H7 (cell line): ENCODE data around the gene INF2. TPM values are rescaled to one million over a fixed set of nuclear protein-coding genes. Genes with fewer than 3 reads are reported as not detected.
"Not testable (repeated sequence)": the region's sequence is repeated elsewhere in the genome, so short reads cannot be mapped to it uniquely, and the experiment has no call there.

Experiments
- DNase-seq: peaks from one replicate; pipeline ENCODE4 v3.0.0; 2012
- H3K27me3 ChIP-seq: 2 replicates; pipeline ENCODE4 v1.6.0; 2011; ENCODE audit warnings: mild to moderate bottlenecking, low read length; ENCODE audit not compliant: control insufficient read depth, insufficient read depth
- H3K36me3 ChIP-seq: replicated peaks from 2 replicates; pipeline ENCODE4 v1.5.1; 2011; ENCODE audit warnings: low read length; ENCODE audit not compliant: control insufficient read depth, insufficient read depth
- H3K4me3 ChIP-seq: 2 replicates; pipeline ENCODE4 v1.5.1; 2011; ENCODE audit warnings: low read depth, mild to moderate bottlenecking, control low read depth, low read length, moderate library complexity; ENCODE audit not compliant: insufficient read depth
- total RNA-seq: library from RNA; depleted of rRNA; stranded (reverse); fragments of >200 nt; shearing (Covaris generic); gene quantifications from 2 replicates; pipeline ENCODE4 v1.2.3, GENCODE V29; 2014

The INF2 gene
- total RNA-seq, 1 experiment from 2014 or later, result 62.8 TPM

GRCh38 chr14:104741803-104742251 lies 52.4 kb downstream of the INF2 start:
- no peak overlapping the region for H3K4me3 ChIP-seq
- H3K36me3 ChIP-seq, result peaks cover 4% of the 10 kb centered on the region
- no peak for DNase-seq
- H3K27me3 ChIP-seq, result no peaks in the 10 kb centered on the region

GRCh38 chr14:104742586-104743455 lies 53.4 kb downstream of the INF2 start:
- H3K4me3 ChIP-seq, result no peak overlapping the region
- DNase-seq, result peak; percentile 52

GRCh38 chr14:104743461-104744380 lies 54.3 kb downstream of the INF2 start:
- Histone ChIP-seq H3K36me3 (peaks cover 4% of the 10 kb centered on the region), H3K27me3 (no peaks in the 10 kb centered on the region), H3K4me3 (no peak overlapping the region)
- no peak for DNase-seq

More at GRCh38 chr14:104742586-104743455, 53.4 kb downstream of the INF2 start:
- Histone ChIP-seq H3K27me3 (no peaks in the 10 kb centered on the region), H3K36me3 (peaks cover 4% of the 10 kb centered on the region)

GRCh38 chr14:104744484-104744883 lies 55.1 kb downstream of the INF2 start:
- H3K27me3 ChIP-seq, result no peaks in the 10 kb centered on the region
- peaks cover 4% of the 10 kb centered on the region for H3K36me3 ChIP-seq
- DNase-seq, result no peak

GRCh38 chr14:104745431-104745830 lies 56.0 kb downstream of the INF2 start:
- no peak for DNase-seq
- no peaks in the 10 kb centered on the region for H3K27me3 ChIP-seq
- no peak overlapping the region for H3K4me3 ChIP-seq
- no peaks in the 10 kb centered on the region; the same call in 1 of the 2 replicates for H3K36me3 ChIP-seq

More at GRCh38 chr14:104744484-104744883, 55.1 kb downstream of the INF2 start:
- H3K4me3 ChIP-seq, result no peak overlapping the region

- no peaks in the 10 kb centered on the region for H3K27me3 ChIP-seq
- no peak for DNase-seq
- no peak overlapping the region for H3K4me3 ChIP-seq
- no peaks in the 10 kb centered on the region; the same call in 1 of the 2 replicates for H3K36me3 ChIP-seq
Measured at GRCh38 chr14:104746071-104746545, 56.7 kb downstream of the INF2 start.

- no peak overlapping the region for H3K4me3 ChIP-seq
- H3K36me3 ChIP-seq, result no peaks in the 10 kb centered on the region; the same call in 1 of the 2 replicates
- no peaks in the 10 kb centered on the region for H3K27me3 ChIP-seq
- DNase-seq, result no peak
Measured at GRCh38 chr14:104746934-104747481, 57.6 kb downstream of the INF2 start.

GRCh38 chr14:104747876-104748275 lies 58.5 kb downstream of the INF2 start:
- no peak for DNase-seq
- Histone ChIP-seq H3K4me3 (no peak overlapping the region), H3K36me3 (no peaks in the 10 kb centered on the region; the same call in 1 of the 2 replicates), H3K27me3 (no peaks in the 10 kb centered on the region)

- Histone ChIP-seq H3K27me3 (no peaks in the 10 kb centered on the region), H3K4me3 (no peak overlapping the region), H3K36me3 (no peaks in the 10 kb centered on the region; the same call in 1 of the 2 replicates)
- DNase-seq, result peak; percentile 70
Measured at GRCh38 chr14:104749111-104749649, 59.8 kb downstream of the INF2 start.

GRCh38 chr14:104750056-104750752 lies 60.8 kb downstream of the INF2 start:
- Histone ChIP-seq H3K36me3 (peaks cover under 1% of the 10 kb centered on the region; the same call in 1 of the 2 replicates), H3K27me3 (no peaks in the 10 kb centered on the region), H3K4me3 (no peak overlapping the region)
- no peak for DNase-seq

- not testable (repeated sequence) for DNase-seq, H3K27me3 ChIP-seq, H3K4me3 ChIP-seq, H3K36me3 ChIP-seq
Measured at GRCh38 chr14:104750753-104751057, 61.3 kb downstream of the INF2 start.

- DNase-seq, result peak; percentile 63
- peak overlapping the region; percentile 53 for H3K4me3 ChIP-seq
- no peaks in the 10 kb centered on the region for H3K27me3 ChIP-seq
- peaks cover 11% of the 10 kb centered on the region for H3K36me3 ChIP-seq
Measured at GRCh38 chr14:104751539-104752422, 62.4 kb downstream of the INF2 start.

- Histone ChIP-seq H3K27me3 (no peaks in the 10 kb centered on the region), H3K4me3 (peak overlapping the region; percentile 53), H3K36me3 (peaks cover 14% of the 10 kb centered on the region)
- no peak for DNase-seq
Measured at GRCh38 chr14:104752423-104752734, 63.0 kb downstream of the INF2 start.
